HG03439 (cell line): ENCODE results near the gene GLRA2.
"Not testable (repeated sequence)": the region's sequence is repeated elsewhere in the genome, so short reads cannot be mapped to it uniquely, and the experiment has no call there.

Experiments
- ATAC-seq: cut with Tn5 transposase; IDR thresholded peaks from one replicate; pipeline ENCODE4 v1.9.1; 2021; ENCODE audit warnings: mild to moderate bottlenecking, moderate library complexity; ENCODE audit not compliant: unreplicated experiment

GLRA2 gene

GRCh38 chrX:14590693-14591424, 61.5 kb downstream of the GLRA2 start:
- ATAC-seq, result no peak

- ATAC-seq, result no peak
Observed at GRCh38 chrX:14591976-14592375, 62.6 kb downstream of the GLRA2 start.

DNA sequence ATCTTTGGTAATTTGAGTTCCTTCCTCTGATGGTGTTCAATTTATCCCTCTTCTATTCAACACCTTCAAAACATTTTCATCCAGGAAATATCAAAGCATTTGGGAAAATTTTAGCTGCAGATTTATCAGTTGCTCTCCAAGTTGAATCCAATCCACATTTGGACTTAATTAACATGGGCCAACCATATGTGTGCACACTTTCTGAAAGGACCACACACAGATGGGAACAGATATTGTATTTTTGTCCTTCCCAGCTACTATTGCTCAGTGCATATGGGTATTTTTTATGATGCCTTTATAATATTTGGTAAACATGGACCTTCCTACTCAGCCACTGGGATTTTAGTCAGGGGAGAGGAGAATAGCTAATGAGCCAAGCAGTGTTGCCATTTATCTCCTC, 65.2 kb downstream of the GLRA2 start:
- ATAC-seq, result no peak

GRCh38 chrX:14598330-14598729, 69.0 kb downstream of the GLRA2 start:
- ATAC-seq, result no peak

- no peak for ATAC-seq
Observed at GRCh38 chrX:14607446-14607985, 78.2 kb downstream of the GLRA2 start.

DNA sequence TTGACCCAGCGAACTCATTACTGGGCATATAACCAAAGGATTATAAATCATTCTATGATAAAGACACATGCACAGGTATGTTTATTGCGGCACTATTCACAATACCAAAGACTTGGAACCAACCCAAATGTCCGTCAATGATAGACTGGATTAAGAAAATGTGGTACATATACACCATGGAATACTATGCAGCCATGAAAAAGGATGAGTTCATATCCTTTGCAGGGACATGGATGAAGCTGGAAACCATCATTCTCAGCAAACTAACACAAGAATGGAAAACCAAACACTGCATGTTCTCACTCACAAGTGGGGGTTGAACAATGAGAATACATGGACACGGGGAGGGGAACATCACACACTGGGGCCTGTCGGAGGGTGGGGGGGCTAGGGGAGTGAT, 83.1 kb downstream of the GLRA2 start:
- not testable (repeated sequence) for ATAC-seq

DNA sequence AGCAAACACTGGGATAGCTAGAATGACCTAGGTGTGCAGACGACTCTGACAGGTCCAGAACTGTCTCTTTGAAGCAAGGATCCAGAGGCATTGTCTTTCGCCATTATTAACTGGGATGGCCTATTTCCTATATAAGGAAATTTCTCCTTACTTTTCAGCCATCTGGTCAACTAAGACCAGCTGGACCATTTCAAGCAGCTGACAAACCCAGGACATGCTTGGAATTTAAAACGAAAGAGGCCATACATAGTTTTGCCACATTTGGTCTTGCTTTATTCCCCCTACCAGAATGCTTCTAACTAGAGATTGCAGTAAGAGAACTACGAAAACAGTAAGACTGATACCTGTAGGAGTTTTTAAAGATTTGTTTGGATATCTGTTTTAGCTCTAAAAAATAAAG, 87.0 kb downstream of the GLRA2 start:
- ATAC-seq, result no peak

DNA sequence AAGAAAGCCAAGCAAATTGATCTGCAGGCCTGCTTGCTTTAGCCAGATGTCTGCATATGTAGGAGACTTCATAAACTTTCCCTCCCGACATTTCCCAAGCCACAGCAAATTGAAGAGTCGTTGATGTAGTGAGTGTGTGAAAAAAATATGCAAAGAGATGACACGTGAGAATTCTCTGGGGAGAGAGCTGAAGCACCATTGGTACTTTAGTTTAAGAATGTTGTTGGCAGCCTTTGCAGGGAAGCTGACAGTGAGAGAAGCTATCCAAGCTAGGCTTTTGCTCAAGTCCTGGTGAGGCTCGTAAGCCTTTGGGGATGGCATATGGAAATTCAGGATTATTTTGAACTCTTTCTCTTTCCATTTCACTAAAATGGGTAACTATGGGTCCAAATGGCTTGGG, 87.5 kb downstream of the GLRA2 start:
- no peak for ATAC-seq

- ATAC-seq, result no peak
Observed at GRCh38 chrX:14618177-14618965, 89.0 kb downstream of the GLRA2 start.

- ATAC-seq, result no peak
Observed at GRCh38 chrX:14630733-14631132, 101.4 kb downstream of the GLRA2 start.

DNA sequence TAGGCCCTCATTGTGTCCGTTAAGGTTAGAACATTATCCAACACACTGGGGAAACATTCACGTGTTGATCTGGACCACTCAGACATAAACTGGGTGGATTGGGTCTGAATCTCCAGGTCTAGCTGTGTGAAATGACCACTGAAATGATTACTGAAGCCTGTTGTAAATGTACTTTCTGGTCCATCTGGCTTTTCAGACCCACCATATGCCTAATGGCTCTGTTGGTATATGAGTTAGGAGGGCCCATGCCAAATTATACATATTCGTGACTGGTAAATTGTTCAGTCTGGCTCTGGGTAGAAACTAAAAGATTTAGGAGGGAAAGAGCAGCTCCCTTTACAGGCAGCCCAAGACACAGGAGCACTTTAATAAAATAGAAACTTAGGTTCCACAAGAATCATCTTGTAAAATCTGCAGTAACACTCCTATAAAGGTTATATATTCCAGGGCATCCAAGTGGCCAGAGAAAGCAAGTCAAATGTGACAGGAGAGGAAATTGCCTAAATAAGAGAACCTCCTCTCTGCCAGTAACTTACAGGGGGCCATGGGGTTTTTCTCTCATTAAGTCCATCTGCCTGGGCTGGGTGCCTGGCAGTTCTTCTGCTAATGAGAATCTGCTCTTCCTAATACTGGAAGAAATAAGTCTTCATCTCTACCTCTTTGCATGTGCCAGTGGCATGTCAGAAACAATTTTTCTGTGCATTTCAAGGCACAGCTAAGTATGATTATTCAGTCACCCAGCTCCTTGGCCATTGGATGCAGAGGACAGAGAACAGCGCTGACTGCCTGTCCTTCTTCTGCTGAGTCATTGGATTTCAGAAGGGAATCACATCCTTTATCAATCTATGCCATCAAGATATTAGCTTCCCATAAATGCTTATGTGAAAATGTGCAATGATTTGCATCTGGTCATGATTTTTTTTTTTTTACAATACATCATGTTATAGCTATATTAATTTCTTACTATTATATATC, 112.6 kb downstream of the GLRA2 start:
- no peak for ATAC-seq

DNA sequence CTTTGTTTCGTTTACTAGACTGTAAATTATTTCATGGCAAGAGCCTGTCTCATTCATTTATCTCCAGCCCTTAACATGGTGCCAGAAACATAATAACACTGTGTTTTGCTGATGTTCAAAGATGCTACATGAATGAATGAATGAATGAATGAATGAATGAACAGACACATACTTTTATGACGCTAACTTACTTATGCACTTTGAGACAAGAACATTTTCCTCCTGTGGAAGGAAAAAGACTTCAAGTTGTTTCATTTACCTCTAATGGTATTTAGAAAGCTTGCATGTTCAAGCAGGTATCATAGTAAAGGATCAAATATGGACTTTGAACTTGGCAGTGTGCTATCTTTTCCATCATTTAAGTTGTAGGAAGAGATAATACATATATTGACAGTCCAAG, 131.6 kb downstream of the GLRA2 start:
- ATAC-seq, result no peak

DNA sequence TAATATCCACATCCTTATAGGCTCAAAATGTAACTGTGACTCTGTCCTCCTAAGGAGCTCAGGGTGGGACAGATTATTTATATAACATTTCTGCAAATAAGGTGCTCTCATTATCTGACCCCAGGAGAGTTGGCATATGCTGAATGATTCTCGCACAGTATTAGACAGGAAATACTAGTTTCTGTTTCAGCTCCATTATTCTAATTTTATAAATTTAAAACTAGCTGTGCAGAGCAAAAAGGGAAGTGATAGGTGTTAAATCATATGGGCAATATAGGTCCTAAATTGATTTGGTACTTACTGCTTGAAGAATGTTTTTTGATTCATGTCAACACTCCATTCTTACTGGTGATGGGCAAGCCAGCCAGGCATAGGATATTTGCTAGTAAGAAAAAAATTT, 141.5 kb downstream of the GLRA2 start:
- ATAC-seq, result no peak

DNA sequence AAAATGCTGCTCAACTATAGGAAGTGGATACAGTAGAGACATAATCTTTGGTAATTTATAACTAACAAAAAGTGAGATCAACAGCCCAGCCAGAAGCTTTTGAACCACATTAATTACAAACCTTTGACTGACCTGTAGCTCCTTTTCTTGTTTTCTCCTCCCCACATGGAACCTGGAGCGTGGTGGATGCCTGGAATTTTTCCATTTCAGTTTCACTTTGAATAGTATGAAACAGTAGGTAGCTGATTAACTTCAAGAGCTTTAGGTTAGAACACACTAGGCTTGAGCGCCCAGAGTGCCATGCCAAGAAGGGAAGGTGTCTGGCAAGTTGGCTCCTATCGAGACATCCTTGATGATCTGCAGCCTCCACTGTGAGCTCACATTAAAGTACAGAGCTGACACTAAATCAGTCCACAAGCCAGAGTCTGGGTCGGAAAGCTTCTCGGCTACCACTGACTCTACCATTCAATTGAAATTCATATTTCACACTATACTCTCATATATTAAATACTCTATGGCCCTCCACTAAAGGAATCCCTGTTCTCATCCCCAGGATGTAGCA, 143.4 kb downstream of the GLRA2 start:
- no peak for ATAC-seq

GRCh38 chrX:14673236-14673635, 143.9 kb downstream of the GLRA2 start:
- peak; percentile 24 for ATAC-seq

DNA sequence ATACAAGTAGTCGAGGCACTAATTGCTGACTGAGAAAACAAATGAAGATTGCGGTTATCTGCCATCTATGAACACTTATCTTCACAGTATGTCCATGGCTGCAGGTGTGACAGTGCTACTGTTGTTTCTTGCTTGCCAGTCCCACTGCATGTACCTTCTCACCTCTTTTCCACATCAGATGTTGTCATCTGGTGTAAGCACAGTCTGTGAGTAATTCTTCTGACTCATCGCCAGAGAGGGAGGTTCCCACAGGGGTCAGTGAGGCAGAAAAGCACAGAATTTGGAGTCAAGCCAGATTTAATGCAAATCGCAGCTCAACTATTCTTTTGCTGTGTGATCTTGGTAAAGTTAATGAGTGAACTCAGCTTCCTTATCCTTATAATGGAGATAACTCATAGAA, 144.4 kb downstream of the GLRA2 start:
- peak; percentile 97 for ATAC-seq

GRCh38 chrX:14675500-14675899, 146.2 kb downstream of the GLRA2 start:
- no peak for ATAC-seq

DNA sequence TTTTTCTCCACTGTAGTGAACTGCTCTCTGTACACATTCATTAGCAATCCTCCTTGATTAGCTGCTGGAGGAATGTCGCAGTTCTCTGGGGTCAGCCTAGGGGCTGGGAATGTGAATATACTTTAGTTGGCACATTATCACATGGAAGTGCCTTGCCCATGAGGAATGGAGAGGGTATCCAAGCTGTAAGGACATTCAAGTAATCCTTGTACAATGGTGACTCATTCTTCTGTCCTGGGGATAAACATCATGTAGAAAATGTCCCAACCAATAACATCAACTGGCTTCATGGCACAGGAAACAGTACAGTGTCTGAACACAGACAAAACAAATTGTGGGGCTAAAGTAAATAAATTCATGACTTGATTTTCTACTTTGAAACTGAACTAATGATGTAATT, 147.1 kb downstream of the GLRA2 start:
- no peak for ATAC-seq

GRCh38 chrX:14688331-14688730, 159.0 kb downstream of the GLRA2 start:
- not testable (repeated sequence) for ATAC-seq

GRCh38 chrX:14690553-14690952, 161.2 kb downstream of the GLRA2 start:
- ATAC-seq, result no peak

GRCh38 chrX:14694611-14695010, 165.3 kb downstream of the GLRA2 start:
- no peak for ATAC-seq
